ENCODE data around the gene NFKBIZ. TPM values are rescaled to one million over a fixed set of nuclear protein-coding genes. Genes with fewer than 3 reads are reported as not detected.
A peak's percentile ranks its signal among the peaks of the same experiment; 100 is the strongest.

NFKBIZ gene
- total RNA-seq, 1 donor from 2014 or later, result 8.9 TPM

DNA sequence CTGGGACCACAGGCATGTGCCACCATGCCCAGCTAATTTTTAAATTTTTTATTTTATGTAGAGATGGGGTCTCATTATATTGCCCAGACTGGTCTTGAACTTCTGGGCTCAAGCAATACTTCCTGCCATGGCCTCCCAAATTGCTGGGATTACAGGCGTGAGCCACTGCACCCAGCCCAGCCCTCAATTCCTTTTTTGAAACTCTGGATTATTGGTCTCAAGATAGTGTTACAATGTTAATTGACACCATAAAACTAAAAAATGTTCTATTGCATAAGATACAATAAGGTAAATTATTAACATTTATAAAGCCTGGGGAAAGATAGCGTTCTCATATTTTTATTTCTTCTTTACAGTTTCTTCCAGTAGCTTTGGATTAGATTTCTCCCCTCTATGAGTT lies 3.9 kb upstream of the NFKBIZ start:
- no peak overlapping the region for H3K27ac Mint-ChIP-seq (ENCODE audit: unreplicated experiment)
- TF ChIP-seq, protein P1, sequence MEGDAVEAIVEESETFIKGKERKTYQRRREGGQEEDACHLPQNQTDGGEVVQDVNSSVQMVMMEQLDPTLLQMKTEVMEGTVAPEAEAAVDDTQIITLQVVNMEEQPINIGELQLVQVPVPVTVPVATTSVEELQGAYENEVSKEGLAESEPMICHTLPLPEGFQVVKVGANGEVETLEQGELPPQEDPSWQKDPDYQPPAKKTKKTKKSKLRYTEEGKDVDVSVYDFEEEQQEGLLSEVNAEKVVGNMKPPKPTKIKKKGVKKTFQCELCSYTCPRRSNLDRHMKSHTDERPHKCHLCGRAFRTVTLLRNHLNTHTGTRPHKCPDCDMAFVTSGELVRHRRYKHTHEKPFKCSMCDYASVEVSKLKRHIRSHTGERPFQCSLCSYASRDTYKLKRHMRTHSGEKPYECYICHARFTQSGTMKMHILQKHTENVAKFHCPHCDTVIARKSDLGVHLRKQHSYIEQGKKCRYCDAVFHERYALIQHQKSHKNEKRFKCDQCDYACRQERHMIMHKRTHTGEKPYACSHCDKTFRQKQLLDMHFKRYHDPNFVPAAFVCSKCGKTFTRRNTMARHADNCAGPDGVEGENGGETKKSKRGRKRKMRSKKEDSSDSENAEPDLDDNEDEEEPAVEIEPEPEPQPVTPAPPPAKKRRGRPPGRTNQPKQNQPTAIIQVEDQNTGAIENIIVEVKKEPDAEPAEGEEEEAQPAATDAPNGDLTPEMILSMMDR (IDR thresholded peaks at IDR 0.05; ENCODE audit: partially characterized antibody, unreplicated experiment), result no peak
- DNase-seq, result no peak

DNA sequence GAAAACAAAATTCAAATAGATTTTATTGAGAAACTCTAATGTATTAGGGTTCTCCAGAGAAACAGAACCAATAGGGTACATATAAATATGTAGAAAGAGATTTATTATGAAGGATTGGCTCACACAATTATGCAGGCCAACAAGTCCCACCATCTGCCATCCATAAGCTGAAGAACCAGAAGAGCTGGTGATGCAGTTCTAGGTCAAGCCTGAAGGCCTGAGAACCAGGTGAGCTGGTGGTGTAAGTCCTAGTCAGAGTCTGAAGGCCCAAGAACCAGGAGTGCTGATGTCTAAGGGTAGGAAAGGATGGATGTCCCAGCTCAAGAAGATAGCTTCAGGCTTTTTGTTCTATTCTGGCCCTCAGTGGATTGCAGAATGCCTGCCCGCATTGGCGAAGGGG lies 2.6 kb upstream of the NFKBIZ start:
- Mint-ChIP-seq H3K9me3 (ENCODE audit: unreplicated experiment) (peaks cover 10% of the 10 kb centered on the region), H3K4me1 (ENCODE audit: low read depth, unreplicated experiment) (peaks cover 7% of the 10 kb centered on the region), H3K4me3 (ENCODE audit: unreplicated experiment) (no peak overlapping the region), H3K27ac (ENCODE audit: unreplicated experiment) (no peak overlapping the region), H3K27me3 (ENCODE audit: unreplicated experiment) (peaks cover 3% of the 10 kb centered on the region), H3K36me3 (ENCODE audit: unreplicated experiment) (no peaks in the 10 kb centered on the region)
- no peak for DNase-seq
- TF ChIP-seq, protein P1 (IDR thresholded peaks at IDR 0.05; ENCODE audit: partially characterized antibody, unreplicated experiment), result no peak

More for the DNA sequence above, 3.9 kb upstream of the NFKBIZ start:
- H3K4me1 Mint-ChIP-seq (ENCODE audit: low read depth, unreplicated experiment), result no peaks in the 10 kb centered on the region
- H3K9me3 Mint-ChIP-seq (ENCODE audit: unreplicated experiment), result peaks cover 6% of the 10 kb centered on the region
- no peaks in the 10 kb centered on the region for H3K36me3 Mint-ChIP-seq (ENCODE audit: unreplicated experiment)
- peaks cover 3% of the 10 kb centered on the region for H3K27me3 Mint-ChIP-seq (ENCODE audit: unreplicated experiment)
- no peak overlapping the region for H3K4me3 Mint-ChIP-seq (ENCODE audit: unreplicated experiment)

DNA sequence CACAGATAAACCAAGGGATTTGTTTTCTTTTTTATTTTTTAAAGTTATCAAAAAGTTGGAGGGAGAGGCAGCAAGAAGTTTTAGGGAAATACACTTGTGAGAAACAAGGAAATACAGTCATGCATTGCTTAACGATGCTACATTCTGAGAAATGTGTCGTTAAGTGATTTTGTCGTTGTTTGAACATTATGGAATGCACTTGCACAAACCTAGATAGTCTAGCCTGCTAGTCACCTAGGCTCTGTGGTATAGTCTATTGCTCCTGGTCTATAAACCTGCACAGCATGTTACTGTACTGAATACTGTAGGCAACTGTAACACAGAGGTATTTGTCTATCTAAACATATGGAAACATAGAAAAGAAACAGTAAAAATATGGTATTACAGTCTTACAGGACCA lies 2.0 kb upstream of the NFKBIZ start:
- no peak for DNase-seq
- Mint-ChIP-seq H3K4me3 (ENCODE audit: unreplicated experiment) (no peak overlapping the region), H3K27me3 (ENCODE audit: unreplicated experiment) (peaks cover 3% of the 10 kb centered on the region), H3K4me1 (ENCODE audit: low read depth, unreplicated experiment) (peaks cover 7% of the 10 kb centered on the region), H3K36me3 (ENCODE audit: unreplicated experiment) (no peaks in the 10 kb centered on the region), H3K27ac (ENCODE audit: unreplicated experiment) (no peak overlapping the region), H3K9me3 (ENCODE audit: unreplicated experiment) (peaks cover 10% of the 10 kb centered on the region)
- TF ChIP-seq, protein P1 (IDR thresholded peaks at IDR 0.05; ENCODE audit: partially characterized antibody, unreplicated experiment), result no peak

DNA sequence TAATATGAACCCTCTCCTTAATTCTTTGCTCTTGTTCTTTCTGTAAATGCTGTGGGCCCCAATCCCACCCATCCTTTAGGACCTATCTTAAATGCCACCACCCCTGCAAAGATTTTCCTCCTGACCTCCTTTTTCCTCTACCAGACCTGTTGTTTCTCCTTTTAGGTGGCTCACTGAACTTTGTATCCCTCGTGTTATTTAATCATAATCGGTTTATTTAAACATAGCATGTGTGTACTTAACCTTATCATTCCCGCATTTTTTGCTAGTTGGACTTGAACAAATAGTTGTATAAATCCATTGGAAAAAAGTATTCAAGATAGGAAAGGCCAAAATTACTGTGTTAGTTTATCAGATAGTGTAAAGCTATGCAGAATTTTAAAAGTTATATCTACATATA lies 988 bp upstream of the NFKBIZ start:
- DNase-seq, result no peak
- Mint-ChIP-seq H3K4me1 (ENCODE audit: low read depth, unreplicated experiment) (peaks cover 7% of the 10 kb centered on the region), H3K4me3 (ENCODE audit: unreplicated experiment) (no peak overlapping the region), H3K36me3 (ENCODE audit: unreplicated experiment) (no peaks in the 10 kb centered on the region), H3K27me3 (ENCODE audit: unreplicated experiment) (peaks cover 3% of the 10 kb centered on the region), H3K27ac (ENCODE audit: unreplicated experiment) (no peak overlapping the region), H3K9me3 (ENCODE audit: unreplicated experiment) (peaks cover 7% of the 10 kb centered on the region)
- TF ChIP-seq, protein P1 (IDR thresholded peaks at IDR 0.05; ENCODE audit: partially characterized antibody, unreplicated experiment), result no peak

DNA sequence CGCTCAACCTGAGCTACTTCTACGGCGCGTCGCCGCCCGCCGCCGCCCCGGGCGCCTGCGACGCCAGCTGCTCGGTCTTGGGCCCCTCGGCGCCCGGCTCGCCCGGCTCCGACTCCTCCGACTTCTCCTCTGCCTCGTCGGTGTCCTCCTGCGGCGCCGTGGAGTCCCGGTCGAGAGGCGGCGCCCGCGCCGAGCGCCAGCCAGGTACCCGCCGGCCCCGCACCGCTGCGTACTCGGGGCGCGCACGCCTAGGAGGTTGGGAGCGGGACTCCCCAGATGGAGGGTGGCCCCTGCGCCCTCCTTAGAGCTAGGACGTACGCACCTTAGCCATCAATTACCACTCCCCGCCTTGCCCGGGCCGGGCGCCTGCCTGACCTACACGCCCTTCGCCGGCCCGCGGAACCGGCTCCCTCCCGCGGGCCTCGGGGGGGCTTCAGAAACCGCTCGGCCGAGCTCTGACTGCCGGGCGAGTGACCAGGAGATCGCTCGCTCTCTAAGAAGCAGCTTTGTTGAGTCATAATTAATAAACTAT lies 466 bp downstream of the NFKBIZ start:
- peaks cover 7% of the 10 kb centered on the region for H3K4me1 Mint-ChIP-seq (ENCODE audit: low read depth, unreplicated experiment)
- peak; percentile 65 for DNase-seq
- H3K9me3 Mint-ChIP-seq (ENCODE audit: unreplicated experiment), result peaks cover 7% of the 10 kb centered on the region
- peaks cover 3% of the 10 kb centered on the region for H3K27me3 Mint-ChIP-seq (ENCODE audit: unreplicated experiment)
- H3K36me3 Mint-ChIP-seq (ENCODE audit: unreplicated experiment), result no peaks in the 10 kb centered on the region
- TF ChIP-seq, protein P1 (IDR thresholded peaks at IDR 0.05; ENCODE audit: partially characterized antibody, unreplicated experiment), result no peak
- peak overlapping the region; percentile 94 for H3K4me3 Mint-ChIP-seq (ENCODE audit: unreplicated experiment)
- H3K27ac Mint-ChIP-seq (ENCODE audit: unreplicated experiment), result peak overlapping the region; percentile 37

Measured in glutamatergic neuron (in vitro differentiated cells).